ENCODE measurements around the gene RAVER1.
"Not testable (repeated sequence)": the region's sequence is repeated elsewhere in the genome, so short reads cannot be mapped to it uniquely, and the experiment has no call there.

Gene RAVER1

GRCh38 chr19:10343495-10343894 is 10.2 kb upstream of the RAVER1 start:
- DNase-seq, result no peak

- no peak for DNase-seq
Observed at GRCh38 chr19:10339977-10340376, 6.6 kb upstream of the RAVER1 start.

GRCh38 chr19:10339380-10339960 is 6.1 kb upstream of the RAVER1 start, which contains the start of gene ICAM3:
TSS of gene ICAM3 (minus strand) at chr19:10339624. CDS start at chr19:10339614, 10 bp downstream.
- no peak for DNase-seq

GRCh38 chr19:10338940-10339339 is 5.6 kb upstream of the RAVER1 start:
- DNase-seq, result no peak

GRCh38 chr19:10336725-10337124 is 3.4 kb upstream of the RAVER1 start:
- DNase-seq, result not testable (repeated sequence)

- no peak for DNase-seq
Observed at GRCh38 chr19:10335352-10335985, 2.1 kb upstream of the RAVER1 start.

- DNase-seq, result no peak
Observed at GRCh38 chr19:10334588-10335351, 1.4 kb upstream of the RAVER1 start.

- DNase-seq, result no peak
Observed at GRCh38 chr19:10333758-10334587, 644 bp upstream of the RAVER1 start.

GRCh38 chr19:10332158-10332964 is 968 bp downstream of the RAVER1 start:
- no peak for DNase-seq

GRCh38 chr19:10329555-10329954 is 3.8 kb downstream of the RAVER1 start:
- DNase-seq, result no peak

- DNase-seq, result no peak
Observed at GRCh38 chr19:10328558-10329429, 4.5 kb downstream of the RAVER1 start.

- no peak for DNase-seq
Observed at GRCh38 chr19:10327793-10328192, 5.5 kb downstream of the RAVER1 start.

GRCh38 chr19:10325732-10326131 is 7.6 kb downstream of the RAVER1 start:
- DNase-seq, result no peak

GRCh38 chr19:10321874-10322835 is 11.2 kb downstream of the RAVER1 start:
- DNase-seq, result no peak

- DNase-seq, result no peak
Observed at GRCh38 chr19:10321417-10321797, 11.9 kb downstream of the RAVER1 start.

GRCh38 chr19:10320602-10321416 is 12.5 kb downstream of the RAVER1 start:
- no peak for DNase-seq

- DNase-seq, result no peak
Observed at GRCh38 chr19:10318807-10319682, 14.3 kb downstream of the RAVER1 start.

- DNase-seq, result no peak
Observed at GRCh38 chr19:10317857-10318462, 15.4 kb downstream of the RAVER1 start.

All from NK-92 treated with Interleukin-12 subunit alpha and Interleukin-12 subunit beta, amount 100 ng/mL, for 24 hours (cell line).